Hematopoietic multipotent progenitor cell (in vitro differentiated cells): Measurements from ENCODE around the gene RHBG. TPM values are rescaled to one million over a fixed set of nuclear protein-coding genes. Genes with fewer than 3 reads are reported as not detected.
A peak's percentile ranks its signal among the peaks of the same experiment; 100 is the strongest.

Experiments used
- DNase-seq, 3 donors: peaks; one replicate each; pipeline ENCODE4 v3.0.0-alpha.2; 2011 to 2015; ENCODE audit warnings: low read depth in 2 of 3, low spot score in 2 of 3
- total RNA-seq: library from RNA; depleted of rRNA; stranded (reverse); fragments of >200 nt; gene quantifications from one replicate; pipeline ENCODE4 v1.2.3, GENCODE V29; 2012

RHBG gene
- total RNA-seq, 1 donor: not detected

DNA sequence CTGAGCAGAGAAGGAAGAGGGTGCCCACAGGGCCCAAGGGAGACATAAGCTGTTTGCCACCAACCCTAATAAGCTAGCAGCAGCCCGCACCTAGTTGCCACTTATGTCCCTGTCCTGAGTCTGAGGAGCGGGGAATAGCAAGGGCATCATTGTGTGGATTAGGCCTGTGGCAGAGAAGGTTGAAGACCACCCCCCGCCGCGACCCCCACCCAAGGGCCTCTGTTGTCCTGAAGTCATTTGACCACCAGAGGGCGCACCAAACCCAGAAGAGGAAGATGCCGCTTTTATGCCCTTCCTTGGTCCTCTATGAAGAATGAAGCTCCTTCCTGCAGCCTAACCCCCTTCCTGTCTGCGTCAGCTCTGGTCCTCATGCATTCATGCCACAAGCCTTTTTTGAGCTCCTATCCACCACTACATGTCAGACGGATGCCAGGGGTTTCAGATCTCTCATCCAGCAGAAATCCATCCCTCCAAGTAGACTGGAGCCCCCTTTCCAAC, 16.6 kb downstream of the RHBG start:
- peak; percentile 63 to 87 (median 75) for DNase-seq

GRCh38 chr1:156386134-156386901, 17.3 kb downstream of the RHBG start:
- DNase-seq: no peak

GRCh38 chr1:156386949-156387869, 18.2 kb downstream of the RHBG start:
- no peak for DNase-seq

DNA sequence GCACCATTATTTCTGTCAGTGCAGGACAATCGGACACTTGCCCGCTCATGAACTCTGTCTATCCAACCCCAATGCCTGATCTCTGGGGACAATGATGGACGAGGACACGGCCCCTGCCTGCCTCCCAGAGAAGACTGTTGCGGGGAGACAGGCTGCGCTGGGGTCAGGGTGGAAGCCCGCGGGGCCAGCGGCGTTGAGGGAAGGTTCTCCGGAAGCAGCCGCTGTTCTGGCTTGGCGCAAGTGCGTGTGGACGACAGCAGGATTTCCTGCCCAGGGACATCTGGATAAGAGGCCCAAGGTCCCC, 18.8 kb downstream of the RHBG start:
- peak in 1 of 3 donors; percentile 44 for DNase-seq

DNA sequence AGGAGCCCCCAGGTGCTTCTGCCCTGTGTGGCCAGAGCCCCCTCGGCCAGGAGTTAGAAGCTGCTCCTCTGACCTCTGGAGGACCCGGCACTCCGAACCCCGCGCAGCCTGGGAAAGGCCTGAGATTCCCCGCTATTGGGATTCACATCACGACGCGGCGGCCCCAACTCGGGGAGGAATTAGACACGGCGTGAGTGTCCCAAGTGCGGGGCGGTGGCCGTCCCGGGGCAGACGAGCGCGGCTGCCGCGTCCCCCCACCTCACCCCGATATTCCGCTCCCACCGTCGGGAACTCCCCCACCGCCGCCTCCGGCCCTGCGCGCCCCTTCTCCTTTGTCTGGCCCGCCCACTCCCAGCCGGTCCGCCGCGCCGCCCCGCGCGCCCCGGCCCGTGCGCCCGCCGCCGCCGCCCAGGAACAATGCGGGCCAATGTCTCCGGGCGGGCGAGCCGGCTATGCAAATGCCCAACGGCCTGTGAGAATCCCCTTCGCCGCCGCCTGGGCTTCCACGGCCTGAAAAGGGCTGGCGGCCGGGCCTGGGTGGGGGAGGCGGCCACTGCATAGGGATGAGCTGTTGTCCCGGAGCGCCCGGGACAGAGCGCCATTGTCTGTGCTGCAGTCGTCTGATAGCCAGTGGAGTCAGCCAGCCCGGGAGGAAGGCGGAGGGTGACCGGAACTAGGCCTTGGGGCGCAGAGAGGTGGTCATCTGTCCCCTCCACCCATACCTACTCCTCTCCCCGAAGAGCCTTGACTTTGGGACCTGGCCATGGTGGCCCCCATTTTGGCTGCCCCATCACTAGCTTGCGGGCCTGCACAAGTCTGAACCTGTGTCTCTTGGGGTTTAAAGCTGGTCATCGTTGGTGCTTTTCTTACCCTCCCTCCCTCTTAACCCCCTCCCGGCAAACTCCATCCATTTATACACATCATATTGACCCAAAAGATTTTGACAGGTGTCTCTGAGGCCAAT, 19.4 kb downstream of the RHBG start:
- DNase-seq: no peak

DNA sequence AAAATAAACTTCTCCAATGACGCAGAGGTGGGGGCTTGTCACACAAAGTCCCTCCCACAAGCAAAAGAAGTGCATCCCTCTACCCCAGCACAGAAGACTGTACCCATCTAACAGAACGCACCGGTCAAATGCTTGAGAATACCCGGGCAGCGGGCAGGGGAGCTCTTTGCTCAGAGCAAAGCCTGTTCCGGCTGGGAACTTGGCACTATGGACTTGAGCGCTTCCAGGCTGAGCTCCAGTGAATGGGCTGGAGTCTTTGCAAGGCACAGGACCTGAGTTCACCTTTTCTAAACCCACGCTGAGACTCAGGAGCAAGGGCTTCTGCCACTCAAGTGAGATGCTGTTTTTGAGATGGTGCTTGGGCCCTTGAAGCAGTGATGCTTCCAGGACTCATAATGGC, 20.3 kb downstream of the RHBG start:
- no peak for DNase-seq

DNA sequence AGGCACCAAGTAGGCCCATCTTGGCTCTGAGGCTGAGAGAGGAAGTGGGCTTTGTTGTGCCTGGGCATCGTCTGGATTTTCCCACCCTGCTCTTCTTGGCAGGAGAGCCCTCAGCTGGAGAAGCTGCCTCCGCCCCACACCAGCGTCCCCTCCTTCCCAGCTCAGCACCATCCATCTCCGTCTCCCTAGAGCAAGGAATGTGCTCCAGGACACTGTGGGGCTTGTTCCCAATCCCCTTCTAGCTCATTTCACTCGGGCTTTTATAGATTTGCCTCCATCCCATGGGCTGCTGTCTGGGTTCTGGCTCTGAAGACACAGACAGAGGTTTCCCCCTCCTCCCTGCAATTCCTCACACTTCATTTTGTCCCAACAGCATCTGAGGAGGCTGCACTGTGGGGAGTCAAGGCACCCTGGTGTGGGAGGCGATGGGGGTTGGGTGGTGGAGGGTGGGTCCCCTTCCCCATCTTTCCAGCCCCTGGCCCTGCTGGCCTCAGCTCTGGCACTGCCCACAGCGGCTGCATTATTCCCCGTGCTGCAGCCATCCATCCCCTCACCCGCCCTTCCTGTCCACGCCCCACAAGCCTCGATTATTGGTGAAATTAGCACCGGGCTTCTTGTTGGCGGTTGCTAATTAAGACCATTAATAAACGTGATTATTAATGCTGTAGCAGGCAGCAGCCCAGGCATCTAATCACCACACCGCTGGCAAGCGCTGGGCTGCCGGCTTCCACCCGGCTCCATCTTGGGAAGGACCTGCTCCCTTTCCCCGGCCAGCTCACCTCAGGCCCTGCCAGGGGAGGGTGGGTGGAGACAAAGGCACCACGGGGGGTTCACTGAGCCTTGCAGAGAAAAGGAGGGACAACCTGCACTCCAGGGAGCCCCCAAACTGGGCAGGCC, 21.7 kb downstream of the RHBG start:
- DNase-seq: no peak

GRCh38 chr1:156391366-156391677, 22.3 kb downstream of the RHBG start:
- no peak for DNase-seq

DNA sequence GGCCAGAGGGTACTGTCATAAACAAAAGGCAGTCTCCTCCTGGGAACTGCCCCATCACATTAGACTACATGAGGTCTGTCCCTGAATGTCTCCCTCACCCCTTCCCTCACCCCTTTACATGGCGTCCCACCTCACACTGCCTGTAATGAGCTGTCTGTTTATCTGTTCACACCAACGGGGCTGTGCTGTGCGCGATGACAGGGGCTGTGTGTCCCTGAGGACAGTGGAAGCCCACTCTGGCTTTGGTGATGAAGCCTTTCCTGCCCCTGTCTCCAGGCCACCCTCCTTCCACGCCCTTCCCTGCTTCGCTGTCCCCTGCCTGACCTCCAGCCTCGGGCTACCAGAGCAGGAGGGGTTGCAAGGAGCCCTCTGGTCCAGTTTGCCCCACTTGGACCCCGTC, 22.7 kb downstream of the RHBG start:
- DNase-seq: no peak

- DNase-seq: no peak
Measured at GRCh38 chr1:156392452-156392853, 23.4 kb downstream of the RHBG start.

- DNase-seq: no peak
Measured at GRCh38 chr1:156393095-156393494, 24.1 kb downstream of the RHBG start.

DNA sequence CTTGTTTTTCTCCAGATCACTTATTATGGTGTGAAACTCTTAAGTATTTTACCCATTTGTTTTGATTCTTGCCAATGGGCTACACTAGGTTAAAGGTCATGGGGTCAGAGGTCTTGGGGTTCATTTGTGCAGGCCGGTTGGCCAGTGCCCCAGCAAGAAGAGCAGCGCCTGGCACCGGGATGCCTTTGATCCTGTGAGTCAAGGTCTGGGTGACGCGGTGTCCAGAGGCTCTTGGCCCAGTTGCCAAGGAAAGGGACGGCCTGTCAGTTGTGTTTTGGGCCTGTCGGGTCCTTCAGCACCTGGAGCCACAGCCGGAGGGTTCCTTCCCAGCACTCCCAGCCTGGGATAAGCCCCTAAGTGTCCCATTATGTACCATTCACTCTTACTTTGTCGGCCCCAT, 25.1 kb downstream of the RHBG start:
- no peak for DNase-seq

GRCh38 chr1:156394835-156395461, 25.9 kb downstream of the RHBG start:
- peak in 1 of 3 donors; percentile 55 for DNase-seq

DNA sequence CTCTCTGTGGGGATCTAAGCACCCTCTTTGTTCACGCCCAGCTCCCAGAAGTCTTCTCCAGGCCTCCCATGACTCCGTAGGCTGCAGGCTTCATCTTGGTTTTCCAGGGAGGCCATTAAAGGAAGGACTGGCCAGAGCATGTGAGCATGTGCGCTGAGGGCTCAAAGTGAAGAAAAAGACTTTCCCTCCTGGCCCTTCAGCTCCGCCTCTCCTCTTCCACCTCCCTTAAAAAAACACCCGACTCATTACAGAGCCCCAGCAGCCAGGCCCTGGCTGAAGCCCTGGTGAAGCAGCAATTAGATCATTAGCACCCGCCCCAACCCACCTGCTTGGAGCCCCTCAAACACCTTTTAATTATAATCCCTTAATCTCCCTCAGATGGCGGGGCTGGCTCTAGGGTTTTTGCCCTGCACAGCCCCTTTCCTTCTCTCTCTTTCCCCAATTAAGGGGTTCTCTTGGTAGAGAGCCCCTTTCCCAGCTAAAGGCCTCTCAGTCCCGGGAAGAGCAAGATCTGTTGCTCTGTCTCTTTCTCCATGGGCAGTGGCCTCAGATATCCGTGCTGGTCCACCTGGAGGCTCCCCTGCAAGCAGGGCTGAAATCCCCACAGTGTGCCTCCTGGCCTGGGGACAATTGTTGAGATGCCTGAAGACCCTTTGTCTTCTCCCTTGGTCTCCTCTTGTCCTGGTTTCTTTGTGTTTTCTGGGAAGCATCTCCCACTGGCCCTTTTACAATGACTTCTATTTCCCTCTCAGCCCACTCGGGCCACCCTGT, 30.5 kb downstream of the RHBG start:
- no peak for DNase-seq

GRCh38 chr1:156400191-156400935, 31.4 kb downstream of the RHBG start:
- DNase-seq: no peak

DNA sequence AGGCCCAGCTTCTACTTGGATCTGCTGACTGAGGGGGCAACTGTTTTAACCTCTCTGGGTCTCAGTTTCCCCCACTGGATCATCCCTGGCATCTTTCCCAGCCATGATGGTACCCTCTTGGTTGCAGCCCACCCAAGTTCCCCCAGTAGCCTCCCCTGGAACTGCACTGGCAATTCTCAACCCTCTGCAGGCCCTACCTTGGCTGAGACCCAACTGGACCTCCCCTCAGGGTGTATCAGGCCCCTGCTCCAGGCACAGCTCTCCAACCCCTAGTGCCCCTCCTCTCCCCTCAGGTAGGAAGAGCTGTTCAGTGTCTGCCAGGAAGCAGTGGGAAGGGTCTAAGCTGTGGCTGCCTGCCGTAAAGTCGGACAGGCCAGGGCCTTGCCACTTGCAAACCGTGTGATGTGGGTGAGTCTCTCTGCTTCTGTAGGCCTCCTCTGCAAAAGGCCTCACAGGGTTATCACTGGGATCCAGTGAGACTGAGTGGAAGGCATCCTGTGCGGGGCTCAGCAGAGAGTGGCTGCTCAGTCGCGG, 32.1 kb downstream of the RHBG start:
- no peak for DNase-seq

DNA sequence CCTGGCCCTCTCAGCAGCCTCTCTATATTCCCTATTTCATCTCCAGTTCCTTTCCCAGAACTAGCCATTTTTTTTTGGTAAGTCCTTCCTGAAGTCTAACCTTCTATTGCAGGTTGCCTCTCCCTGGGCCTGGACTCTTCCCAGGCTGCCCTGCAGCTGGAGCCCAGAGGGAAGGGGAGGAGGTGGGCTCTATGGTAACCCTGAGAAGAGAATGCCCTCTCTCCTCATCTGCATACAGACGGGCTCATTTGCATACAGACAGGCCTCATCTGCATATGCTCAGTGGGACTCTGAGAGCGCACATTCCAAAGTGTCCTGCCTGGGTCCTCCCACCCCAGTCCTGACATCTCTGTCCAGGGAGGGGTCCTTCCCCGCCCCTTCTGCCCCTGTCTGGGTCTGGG, 32.7 kb downstream of the RHBG start:
- DNase-seq: no peak
